Ovary (tissue), 9 donors: Measurements from ENCODE around the gene FAM20A. TPM values are rescaled to one million over a fixed set of nuclear protein-coding genes. Genes with fewer than 3 reads are reported as not detected.

Experiments used
- DNase-seq, 5 donors: peaks; one replicate each; pipeline ENCODE4 v3.0.0-alpha.2; 2019 to 2020
- H3K27ac ChIP-seq, 2 donors: fragments of 200-600 bp; one replicate each; pipeline versions ENCODE4 v1.5.1 to v1.8.0; 2019 to 2022
- H3K27me3 ChIP-seq: fragments of 200-600 bp; one replicate; pipeline ENCODE4 v1.8.0; 2022
- H3K36me3 ChIP-seq: fragments of 200-600 bp; sonication (generic); one replicate; pipeline ENCODE4 v1.5.1; 2019
- H3K4me1 ChIP-seq: one replicate; pipeline ENCODE4 v1.8.1; 2013; ENCODE audit warnings: mild to moderate bottlenecking, moderate library complexity; ENCODE audit not compliant: insufficient read depth
- H3K4me3 ChIP-seq: fragments of 200-600 bp; sonication (generic); one replicate; pipeline ENCODE4 v1.5.1; 2017
- H3K9me3 ChIP-seq, 2 donors: fragments of 200-600 bp in 1 of 2; sonication (generic) in 1 of 2; one replicate each; pipeline versions ENCODE4 v1.5.1 to v1.8.1; 2013 to 2019; ENCODE audit warnings: mild to moderate bottlenecking in 1 of 2, moderate library complexity in 1 of 2
- CTCF ChIP-seq, 3 donors: fragments of 450-650 bp in 2 of 3; fragments of 200-600 bp in 1 of 3; IDR thresholded peaks; one replicate each; pipeline versions ENCODE4 v1.5.1 to v1.8.0; 2016 to 2022; ENCODE audit warnings: antibody characterized with exemption in 3 of 3, mild to moderate bottlenecking in 1 of 3
- EP300 ChIP-seq: sonication (generic); formaldehyde crosslinking; IDR thresholded peaks from one replicate; pipeline ENCODE4 v1.6.1; 2017; ENCODE audit warnings: antibody characterized with exemption
- POLR2A ChIP-seq: fragments of 450-650 bp; IDR thresholded peaks from one replicate; pipeline ENCODE4 v1.6.1; 2017; ENCODE audit warnings: antibody characterized with exemption, mild to moderate bottlenecking, moderate library complexity
- WGBS, 3 donors: extraction: QIAGEN DNeasy Blood & Tissue Kit in 1 of 3; methylation state at CpG; one replicate each; pipeline versions ENCODE4 v1.1.5 to v1.1.7; 2013 to 2017; 5-methylcytosine and 5-hydroxymethylcytosine counted together
- intact Hi-C, 4 donors: fragments of 100-400 bp; cut with DNase I; formaldehyde crosslinking; loops; one replicate each; pipeline versions ENCODE4 v1.11.0 to v1.15.1; 2022 to 2023
- polyA plus RNA-seq, 2 donors: library from polyadenylated mRNA; stranded (reverse); fragments of 200-250 nt in 1 of 2; fragments of 350-450 nt in 1 of 2; fragmentation: Illumina TruSeq in 1 of 2; extraction: RNeasy Lipid Tissue Mini Kit (QIAGEN cat#74804) in 1 of 2; gene quantifications; one replicate each; pipeline ENCODE4 v1.2.3, GENCODE V29; 2013 to 2014
- total RNA-seq, 7 donors: library from RNA; depleted of rRNA in 2 of 7; stranded (reverse); fragments of >200 nt in 2 of 7; fragmentation: NEBNext Ultra II Directional in 3 of 7; extraction: Animal tissue kit (Norgen Biotek cat#: 25700) in 3 of 7; gene quantifications; one replicate each; pipeline versions ENCODE4 v1.1.0 to v1.2.4, GENCODE V29; 2016 to 2023
- donor health status: DM: no; HTN: no; CAD: no; lungs with moderate emphysema.
- donor health status: DM: no; HTN: no; CAD: no.
- donor health status: Bipolar disorder and iron deficiency.
- donor health status: DM: yes; HTN: yes; CAD: no.
- donor health status: DM: no; HTN: no; CAD: no.
- donor health status: DM: yes; HTN: yes; CAD: no.

Gene FAM20A
- total and polyA plus RNA-seq, 9 donors = 4.9 to 75.8 (median 19.7) TPM

- intact Hi-C loops = no loop called here
- H3K36me3 ChIP-seq = no peaks in the 10 kb centered on the region
- DNase-seq = no peak
- H3K4me1 ChIP-seq = peaks cover 19% of the 10 kb centered on the region
- no peak overlapping the region for H3K4me3 ChIP-seq
- TF ChIP-seq EP300 = no peak
- TF ChIP-seq POLR2A = no peak
- TF ChIP-seq CTCF (IDR thresholded peaks at IDR 0.05) = no peak
- H3K9me3 ChIP-seq = no peaks in the 10 kb centered on the region
- H3K27ac ChIP-seq = peak overlapping the region in 1 of 2 donors; percentile 50
- 91 to 96% (median 95%) methylated on average over 2 of the region's 2 CpGs for WGBS, 3 donors
- H3K27me3 ChIP-seq = no peaks in the 10 kb centered on the region
These were observed 25.0 kb downstream of the FAM20A start for GRCh38 chr17:68576137-68576536.

- Histone ChIP-seq H3K27ac (no peak overlapping the region), H3K36me3 (no peaks in the 10 kb centered on the region), H3K9me3 (no peaks in the 10 kb centered on the region), H3K4me1 (peaks cover 11% of the 10 kb centered on the region), H3K27me3 (no peaks in the 10 kb centered on the region), H3K4me3 (no peak overlapping the region)
- DNase-seq = no peak
- intact Hi-C loops = no loop called here
- WGBS, 3 donors = 96 to 100% (median 100%) methylated on average over 1 of the region's 1 CpG
- TF ChIP-seq CTCF (IDR thresholded peaks at IDR 0.05) = no peak
- TF ChIP-seq POLR2A = no peak
- TF ChIP-seq EP300 = no peak
These were observed 27.8 kb downstream of the FAM20A start for GRCh38 chr17:68573338-68573737.

DNA sequence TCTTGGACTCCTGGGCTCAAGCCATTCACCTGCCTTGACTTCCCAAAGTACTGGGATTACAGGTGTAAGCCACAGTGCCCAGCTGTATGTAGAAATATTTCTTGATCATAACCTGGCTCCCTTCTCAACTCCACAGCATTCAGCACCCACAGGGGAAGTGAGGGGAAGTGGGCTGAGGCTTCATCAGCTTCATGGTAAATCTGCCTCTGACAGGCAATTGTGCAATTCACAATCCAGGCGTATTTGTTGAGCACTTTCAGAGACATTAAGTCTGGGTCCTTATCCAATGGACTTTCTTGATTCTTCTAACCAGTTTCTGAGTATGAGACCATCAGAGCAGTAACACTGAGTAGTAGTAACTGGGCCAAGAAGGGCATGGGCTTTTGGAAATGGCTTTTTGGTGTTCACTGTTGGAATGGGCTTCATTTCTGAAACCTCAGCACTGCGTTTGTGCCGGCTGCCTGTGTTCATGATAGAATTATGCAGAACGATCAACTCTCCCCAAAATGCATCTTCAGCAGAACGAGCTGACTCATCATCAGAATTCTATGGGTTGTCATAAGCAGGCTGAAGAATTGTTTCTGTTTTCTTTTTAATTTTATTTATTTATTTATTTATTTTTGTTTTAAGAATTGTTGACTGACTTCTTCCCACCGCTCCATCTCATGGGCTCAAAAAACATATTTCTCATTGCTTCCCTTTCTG, 28.9 kb downstream of the FAM20A start:
- Histone ChIP-seq H3K36me3 (no peaks in the 10 kb centered on the region), H3K4me3 (no peak overlapping the region), H3K4me1 (peaks cover 8% of the 10 kb centered on the region), H3K27ac (no peak overlapping the region), H3K9me3 (no peaks in the 10 kb centered on the region), H3K27me3 (no peaks in the 10 kb centered on the region)
- intact Hi-C loops = no loop called here
- 92 to 96% (median 94%) methylated on average over 6 of the region's 6 CpGs for WGBS, 3 donors
- no peak for DNase-seq
- TF ChIP-seq EP300 (no peak), CTCF (IDR thresholded peaks at IDR 0.05) (no peak), POLR2A (no peak)

GRCh38 chr17:68570526-68570925, 30.6 kb downstream of the FAM20A start:
- H3K4me3 ChIP-seq = no peak overlapping the region
- H3K27ac ChIP-seq = no peak overlapping the region
- intact Hi-C loops = no loop called here
- H3K36me3 ChIP-seq = no peaks in the 10 kb centered on the region
- 38 to 60% (median 47%) methylated on average over 1 of the region's 1 CpG for WGBS, 3 donors
- TF ChIP-seq CTCF (IDR thresholded peaks at IDR 0.05) (no peak), EP300 (no peak), POLR2A (no peak)
- no peaks in the 10 kb centered on the region for H3K9me3 ChIP-seq
- H3K27me3 ChIP-seq = no peaks in the 10 kb centered on the region
- DNase-seq = no peak
- peaks cover 1% of the 10 kb centered on the region for H3K4me1 ChIP-seq
